Stimulated activated CD4-positive, alpha-beta T cell treated with anti-CD3 and anti-CD28 coated beads, TNF-alpha, amount 100 ng/mL, for 24 hours (primary cell): ENCODE results near the gene ADD3.
"Not testable (repeated sequence)": the region's sequence is repeated elsewhere in the genome, so short reads cannot be mapped to it uniquely, and the experiment has no call there.

ENCODE experiments used
- DNase-seq, 3 experiments: peaks; one replicate each; pipeline ENCODE4 v3.0.0-alpha.2; 2020; ENCODE audit warnings: low read depth in 3 of 3

ADD3 gene

GRCh38 chr10:109975244-109976190 is 32.3 kb upstream of the ADD3 start:
- no peak for DNase-seq

DNA sequence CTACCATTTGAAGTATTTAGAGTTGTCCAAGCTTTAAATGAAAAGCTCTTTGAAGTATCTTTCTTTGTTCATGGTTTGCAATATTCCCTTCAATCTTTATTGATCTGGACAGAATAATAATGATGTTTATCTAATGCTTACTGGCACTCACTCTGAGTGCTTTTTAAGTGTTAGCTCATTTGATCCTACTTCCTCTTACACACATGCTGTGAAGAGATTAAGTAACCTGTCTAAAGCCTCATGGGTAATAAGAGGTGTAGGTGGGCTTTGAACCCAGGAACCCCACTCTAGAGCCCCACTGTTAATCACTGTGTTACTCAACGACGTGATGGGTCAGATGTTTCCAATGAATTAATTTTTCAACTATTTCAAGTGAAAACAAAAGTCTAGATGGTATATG is 31.1 kb upstream of the ADD3 start:
- no peak for DNase-seq

DNA sequence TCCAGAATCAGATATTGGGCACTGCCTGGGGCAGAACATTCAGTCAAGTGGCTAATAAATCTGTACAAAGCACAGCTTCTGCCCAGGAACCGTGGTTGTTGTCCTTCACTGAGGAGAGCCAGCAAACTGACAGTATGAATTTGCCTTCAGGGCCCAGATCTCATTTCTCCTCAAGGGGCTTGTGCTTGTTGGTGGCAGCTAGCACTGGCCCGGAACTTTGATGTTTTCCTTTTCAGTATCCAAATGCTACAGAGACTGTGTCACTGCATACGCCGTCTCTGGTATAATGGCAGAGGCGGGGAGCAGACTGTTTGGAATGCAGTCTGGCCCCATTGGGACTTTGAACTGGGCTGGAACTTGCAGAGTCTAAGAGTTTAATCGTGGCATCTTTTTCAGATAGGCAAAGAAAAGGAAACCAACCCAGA is 30.4 kb upstream of the ADD3 start:
- DNase-seq: no peak

DNA sequence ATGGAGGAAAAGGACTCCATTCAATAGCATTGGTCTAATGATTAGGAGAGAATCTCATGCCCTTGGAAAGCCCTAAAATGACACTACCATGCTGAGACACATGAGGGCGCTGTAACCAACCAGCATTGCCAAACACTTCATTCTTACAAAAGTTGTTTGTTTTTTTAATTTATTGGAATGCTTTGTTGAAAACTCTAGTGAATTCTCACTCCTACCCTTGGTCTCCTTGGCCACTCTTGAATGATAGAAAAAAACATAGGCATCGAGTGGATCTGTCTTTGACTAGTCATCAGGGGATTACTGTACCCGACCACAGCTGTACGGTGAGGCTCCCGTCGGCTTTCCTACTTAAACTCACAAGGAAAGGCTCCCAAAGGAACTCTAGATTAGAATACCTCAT is 29.3 kb upstream of the ADD3 start:
- DNase-seq: peak; percentile 12 to 49 (median 49)

DNA sequence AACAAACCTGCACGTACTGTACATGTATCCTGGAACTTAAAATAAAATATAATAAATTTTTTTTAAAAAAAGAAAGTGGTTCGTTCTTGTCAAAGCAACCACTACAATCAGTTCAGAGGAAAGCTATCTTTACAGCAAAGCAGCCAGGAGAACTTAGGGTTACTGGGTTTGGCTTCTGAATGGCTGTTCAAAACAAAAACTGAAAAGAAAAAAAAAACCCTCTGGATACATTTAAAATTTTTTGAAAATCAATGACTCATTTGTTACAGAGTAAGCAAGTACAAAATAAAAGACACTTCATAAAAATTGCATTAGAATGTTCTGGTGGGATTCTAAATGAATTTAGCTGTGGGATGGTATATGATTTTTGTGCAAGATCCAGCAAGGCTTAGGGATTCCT is 28.6 kb upstream of the ADD3 start:
- DNase-seq: no peak

DNA sequence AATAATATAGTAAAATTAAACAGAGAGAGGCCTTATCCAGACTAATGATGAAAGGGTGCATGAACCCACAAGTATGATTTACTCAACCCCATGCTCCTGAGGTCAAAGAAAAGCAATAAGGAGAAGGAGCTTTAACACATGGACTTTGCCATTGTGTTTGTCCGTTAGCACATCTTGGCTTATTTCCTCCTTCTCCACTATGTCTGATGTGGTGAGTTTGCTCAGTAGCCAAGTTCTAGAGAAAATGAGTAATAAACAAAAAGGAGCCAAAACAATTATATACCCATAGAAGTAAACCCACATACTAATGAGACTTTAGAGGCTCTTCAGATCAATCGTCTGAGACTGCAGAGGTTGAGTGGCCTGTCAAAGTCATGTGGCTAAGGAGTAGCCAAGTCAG is 26.1 kb upstream of the ADD3 start:
- DNase-seq: no peak

DNA sequence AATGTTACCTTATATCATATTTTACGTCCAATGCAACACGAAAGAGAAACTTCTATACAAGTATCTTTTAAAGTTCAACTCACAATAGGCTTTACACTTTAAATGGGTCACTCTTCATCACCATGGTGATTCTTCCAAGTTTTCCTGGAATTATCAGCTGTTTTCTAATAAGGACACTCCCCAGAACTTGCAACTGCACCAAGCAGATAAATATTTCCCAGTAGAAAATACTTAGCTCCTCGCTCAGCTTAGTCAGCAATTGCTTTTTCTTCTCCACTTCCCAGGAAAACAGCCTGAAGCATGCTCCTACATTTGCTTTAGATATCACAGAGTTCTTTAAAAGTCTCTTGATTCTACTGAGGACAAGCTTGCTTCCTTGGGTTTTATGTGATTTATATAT is 25.7 kb upstream of the ADD3 start:
- DNase-seq: no peak

DNA sequence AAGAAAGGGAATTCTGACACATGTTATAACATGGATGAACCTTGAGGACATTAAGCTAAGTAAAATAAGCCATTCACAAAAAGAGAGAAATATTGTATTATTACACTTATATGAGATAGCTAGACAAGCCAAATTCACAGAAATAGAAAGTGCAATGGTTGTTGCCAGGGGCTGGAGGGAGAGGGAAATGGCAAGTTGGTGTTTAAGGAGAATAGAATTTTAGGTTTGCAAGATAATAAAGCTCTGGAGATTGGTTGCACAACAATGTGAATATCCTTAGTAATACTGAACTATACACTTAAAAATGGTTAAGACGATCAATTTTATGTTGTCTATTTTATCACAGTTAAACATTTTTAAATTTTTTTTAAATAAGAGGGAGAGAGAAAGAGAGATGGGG is 25.0 kb upstream of the ADD3 start:
- no peak for DNase-seq

GRCh38 chr10:109984013-109984412 is 23.8 kb upstream of the ADD3 start:
- no peak for DNase-seq

DNA sequence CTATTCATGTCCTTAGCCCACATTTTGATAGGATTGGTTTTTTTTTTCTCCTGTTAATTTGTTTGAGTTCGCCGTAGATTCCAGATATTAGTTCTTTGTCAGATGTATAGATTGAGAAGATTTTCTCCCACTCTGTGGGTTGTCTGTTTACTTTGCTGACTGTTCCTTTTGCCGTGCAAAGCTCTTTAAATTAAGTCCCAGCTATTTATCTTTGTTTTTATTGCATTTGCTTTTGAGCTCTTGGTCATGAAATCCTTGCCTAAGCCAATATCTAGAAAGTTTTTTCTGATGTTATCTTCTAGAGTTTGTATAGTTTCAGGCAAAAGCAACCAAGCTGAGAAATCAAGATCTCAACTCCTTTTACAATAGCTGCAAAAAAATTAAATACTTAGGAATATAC is 22.0 kb upstream of the ADD3 start:
- not testable (repeated sequence) for DNase-seq

DNA sequence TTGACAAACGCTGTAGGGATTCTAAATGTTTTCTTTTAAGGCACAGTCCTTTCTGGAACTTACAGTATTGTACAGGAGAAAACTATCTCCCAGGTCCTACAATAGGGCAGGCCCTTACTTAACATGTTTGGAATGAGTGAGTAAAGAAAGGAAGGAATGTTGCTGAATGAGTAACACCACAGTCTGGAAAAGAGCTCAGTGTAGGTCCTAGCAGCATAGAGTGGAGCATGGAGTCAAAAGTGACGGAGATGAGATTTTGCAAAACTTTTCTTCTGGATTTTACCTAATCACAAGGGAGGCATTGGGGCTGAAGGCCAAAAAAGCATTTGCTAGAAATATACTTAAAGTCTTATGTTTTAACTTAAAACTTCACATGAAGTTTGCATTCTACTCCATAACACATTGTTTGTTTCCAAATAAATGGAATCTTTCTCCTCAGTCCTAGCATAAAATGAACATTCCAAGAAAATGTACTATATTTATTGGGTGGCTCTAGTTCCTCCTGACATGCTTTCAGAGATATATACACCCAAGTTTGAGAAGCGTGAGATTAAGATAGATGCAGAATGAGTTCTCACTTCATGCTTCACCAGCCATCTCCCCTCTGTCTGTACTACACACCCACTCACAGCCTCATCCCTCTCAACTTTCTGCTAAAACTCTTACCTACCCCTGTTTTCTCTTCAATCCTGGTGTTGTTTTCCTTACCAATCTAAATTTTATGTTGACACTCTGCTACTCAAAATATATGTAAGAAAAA is 20.2 kb upstream of the ADD3 start:
- no peak for DNase-seq

- no peak for DNase-seq
Observed at GRCh38 chr10:109988212-109988596, 19.6 kb upstream of the ADD3 start.

GRCh38 chr10:109991266-109991855 is 16.4 kb upstream of the ADD3 start:
- DNase-seq: no peak

GRCh38 chr10:109992485-109992884 is 15.3 kb upstream of the ADD3 start:
- no peak for DNase-seq

- DNase-seq: no peak
Observed at GRCh38 chr10:109993551-109994330, 14.0 kb upstream of the ADD3 start.

GRCh38 chr10:109994711-109995577 is 12.8 kb upstream of the ADD3 start:
- no peak for DNase-seq

GRCh38 chr10:109995595-109995994 is 12.2 kb upstream of the ADD3 start:
- DNase-seq: no peak

GRCh38 chr10:109996225-109996624 is 11.6 kb upstream of the ADD3 start:
- no peak for DNase-seq

GRCh38 chr10:109996766-109997171 is 11.0 kb upstream of the ADD3 start:
- DNase-seq: no peak

DNA sequence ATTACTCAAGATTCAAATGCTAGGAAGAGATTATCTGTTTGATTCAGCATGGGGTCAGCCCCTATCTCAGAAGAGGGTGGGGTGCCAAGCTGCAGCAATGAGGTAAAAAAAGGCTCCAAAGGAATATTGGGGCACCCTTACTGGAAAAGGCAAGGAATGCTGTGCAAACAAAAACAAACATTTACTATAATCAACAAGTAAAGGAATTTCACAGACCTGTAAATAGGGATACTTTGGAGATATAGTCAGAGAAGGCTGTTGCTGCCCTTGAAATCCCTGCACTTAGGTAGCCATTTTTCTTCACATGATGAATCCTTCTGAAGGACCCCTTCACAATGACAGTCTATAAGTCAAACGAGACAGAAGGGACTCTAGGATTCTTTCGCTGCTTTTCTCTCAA is 10.6 kb upstream of the ADD3 start:
- DNase-seq: no peak

DNA sequence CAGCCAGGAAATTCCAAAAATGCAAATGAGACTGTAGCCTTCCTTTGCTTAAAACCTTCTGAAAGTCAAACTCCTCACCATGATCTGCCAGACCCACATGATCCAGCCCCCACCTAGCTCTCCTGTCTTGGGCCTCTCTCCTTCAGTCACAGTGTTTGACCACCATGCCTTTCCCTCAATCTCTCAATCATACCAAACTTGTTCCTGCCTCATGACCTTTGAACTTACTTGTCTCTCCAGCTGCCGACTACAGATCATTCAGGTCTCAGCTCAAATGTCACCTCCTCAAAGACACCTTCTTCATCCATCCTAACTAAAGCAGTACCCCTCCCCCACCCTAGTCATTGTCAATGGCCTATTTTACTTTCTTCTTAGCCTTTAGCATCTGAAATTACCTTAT is 9.3 kb upstream of the ADD3 start:
- DNase-seq: no peak
